Subcutaneous adipose tissue (tissue), 4 donors: ENCODE data around the gene MAT2A. TPM values are rescaled to one million over a fixed set of nuclear protein-coding genes. Genes with fewer than 3 reads are reported as not detected.

Experiments
- total RNA-seq, 4 donors: library from RNA; depleted of rRNA; stranded (reverse); fragments of >200 nt; gene quantifications; one replicate each; pipeline ENCODE4 v1.1.0, GENCODE V29; 2016
- TF ChIP-seq, protein P1 (sequence below): fragments of 450-650 bp; IDR thresholded peaks from one replicate; pipeline ENCODE4 v1.5.1; 2016; ENCODE audit warnings: low read depth, mild to moderate bottlenecking, control low read depth, antibody characterized with exemption, moderate library complexity

Gene MAT2A
- total RNA-seq, 4 donors from 2014 or later = 181 to 259 (median 219) TPM

DNA sequence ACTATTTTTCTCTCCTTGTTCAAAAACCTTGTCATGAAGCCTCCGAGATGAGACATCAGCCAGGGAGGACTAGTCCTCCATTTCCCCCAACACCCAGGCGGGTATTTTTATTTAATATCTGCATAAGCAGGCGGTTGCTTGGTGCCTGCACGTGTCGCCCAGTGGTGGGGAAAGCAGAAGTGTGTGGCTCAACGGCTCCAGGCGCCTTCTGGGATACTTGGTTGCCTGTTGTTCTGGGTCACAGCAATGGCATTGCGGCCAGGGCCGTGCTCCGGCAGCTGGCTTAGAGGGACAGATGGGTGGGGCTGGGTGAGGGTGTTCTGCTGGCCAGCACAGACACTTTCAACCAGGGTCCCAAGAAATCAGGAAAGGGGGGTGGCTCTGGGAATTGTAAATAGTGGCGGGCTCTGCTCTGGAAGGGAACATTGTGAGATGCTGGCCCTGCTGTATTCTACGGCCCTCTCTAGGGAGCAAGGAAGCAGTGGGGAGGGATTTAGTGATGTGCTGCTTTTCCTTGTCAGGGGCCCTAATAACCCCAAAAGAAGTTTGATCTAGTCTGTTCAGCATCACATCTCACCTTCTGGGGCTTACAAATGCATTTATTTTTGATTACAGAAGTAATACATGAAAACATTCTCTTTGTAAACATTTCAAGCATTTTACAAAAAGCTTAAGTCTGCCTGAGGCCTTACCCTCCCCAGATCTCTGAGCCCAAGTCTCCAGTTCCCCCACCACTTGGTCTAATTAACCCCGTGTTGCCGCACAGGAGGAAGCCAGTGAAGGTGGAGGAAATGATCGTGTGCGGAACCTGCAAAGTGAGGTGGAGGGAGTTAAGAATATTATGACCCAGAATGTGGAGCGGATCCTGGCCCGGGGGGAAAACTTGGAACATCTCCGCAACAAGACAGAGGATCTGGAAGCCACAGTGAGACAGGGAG is 39.5 kb downstream of the MAT2A start:
- TF ChIP-seq, protein P1, sequence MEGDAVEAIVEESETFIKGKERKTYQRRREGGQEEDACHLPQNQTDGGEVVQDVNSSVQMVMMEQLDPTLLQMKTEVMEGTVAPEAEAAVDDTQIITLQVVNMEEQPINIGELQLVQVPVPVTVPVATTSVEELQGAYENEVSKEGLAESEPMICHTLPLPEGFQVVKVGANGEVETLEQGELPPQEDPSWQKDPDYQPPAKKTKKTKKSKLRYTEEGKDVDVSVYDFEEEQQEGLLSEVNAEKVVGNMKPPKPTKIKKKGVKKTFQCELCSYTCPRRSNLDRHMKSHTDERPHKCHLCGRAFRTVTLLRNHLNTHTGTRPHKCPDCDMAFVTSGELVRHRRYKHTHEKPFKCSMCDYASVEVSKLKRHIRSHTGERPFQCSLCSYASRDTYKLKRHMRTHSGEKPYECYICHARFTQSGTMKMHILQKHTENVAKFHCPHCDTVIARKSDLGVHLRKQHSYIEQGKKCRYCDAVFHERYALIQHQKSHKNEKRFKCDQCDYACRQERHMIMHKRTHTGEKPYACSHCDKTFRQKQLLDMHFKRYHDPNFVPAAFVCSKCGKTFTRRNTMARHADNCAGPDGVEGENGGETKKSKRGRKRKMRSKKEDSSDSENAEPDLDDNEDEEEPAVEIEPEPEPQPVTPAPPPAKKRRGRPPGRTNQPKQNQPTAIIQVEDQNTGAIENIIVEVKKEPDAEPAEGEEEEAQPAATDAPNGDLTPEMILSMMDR = no peak

DNA sequence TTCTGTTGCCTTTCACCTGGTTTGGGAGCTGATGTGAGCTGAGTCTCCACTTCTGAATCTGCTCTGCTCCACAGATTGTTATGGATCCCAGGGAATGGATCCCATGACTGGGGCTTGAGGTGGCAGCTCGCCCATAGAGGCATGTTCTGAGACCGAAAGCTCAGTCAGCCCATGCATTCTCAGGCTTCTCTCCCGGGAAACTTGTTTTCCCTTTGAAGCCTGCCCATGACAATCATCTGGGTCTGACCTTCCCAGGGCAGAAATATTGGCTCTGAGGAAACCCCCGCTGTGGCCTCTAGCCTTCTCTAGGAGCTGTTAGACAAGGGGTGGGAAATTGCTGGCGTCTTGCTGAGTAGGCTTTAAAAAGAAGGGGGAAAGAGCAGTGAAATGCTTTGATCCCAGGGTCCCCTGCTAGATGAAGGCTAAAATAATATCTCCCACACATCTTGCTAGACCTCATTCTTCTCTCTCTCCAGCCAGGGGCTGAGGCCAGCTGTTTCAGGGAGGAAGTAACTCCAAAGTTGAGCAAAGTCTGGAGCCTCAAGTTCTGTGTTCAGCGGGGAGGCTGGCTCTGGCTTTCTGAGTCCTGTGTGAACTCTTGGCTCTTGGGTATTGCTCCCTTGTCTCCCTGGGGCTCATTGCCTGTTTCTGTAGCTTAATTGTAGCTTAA is 40.4 kb downstream of the MAT2A start:
- TF ChIP-seq, protein P1 = no peak

- TF ChIP-seq, protein P1 = no peak
These were observed 41.2 kb downstream of the MAT2A start for GRCh38 chr2:85580206-85580605.

DNA sequence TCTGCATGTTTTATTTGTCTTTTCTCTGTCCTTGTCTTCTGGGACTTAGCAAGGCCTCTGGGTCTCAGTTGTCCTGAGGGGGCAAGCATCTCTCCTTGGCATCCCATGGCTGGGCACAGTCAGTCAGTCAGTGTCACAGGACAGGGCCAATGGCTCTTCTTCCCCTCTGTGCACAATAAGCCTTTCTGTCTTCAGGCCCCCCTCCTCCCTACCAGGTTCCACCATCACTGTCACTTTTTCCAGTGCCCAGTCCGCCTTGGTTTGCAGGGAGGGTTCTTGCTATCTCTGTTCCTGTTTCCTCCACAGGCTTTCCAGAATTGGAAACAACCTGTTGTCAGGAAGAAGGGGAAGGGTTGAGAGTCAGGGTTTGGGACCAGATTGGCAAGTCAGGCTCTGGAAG is 43.5 kb downstream of the MAT2A start:
- TF ChIP-seq, protein P1 = no peak

- TF ChIP-seq, protein P1 = no peak
These were observed 44.8 kb downstream of the MAT2A start for GRCh38 chr2:85583667-85584353.

DNA sequence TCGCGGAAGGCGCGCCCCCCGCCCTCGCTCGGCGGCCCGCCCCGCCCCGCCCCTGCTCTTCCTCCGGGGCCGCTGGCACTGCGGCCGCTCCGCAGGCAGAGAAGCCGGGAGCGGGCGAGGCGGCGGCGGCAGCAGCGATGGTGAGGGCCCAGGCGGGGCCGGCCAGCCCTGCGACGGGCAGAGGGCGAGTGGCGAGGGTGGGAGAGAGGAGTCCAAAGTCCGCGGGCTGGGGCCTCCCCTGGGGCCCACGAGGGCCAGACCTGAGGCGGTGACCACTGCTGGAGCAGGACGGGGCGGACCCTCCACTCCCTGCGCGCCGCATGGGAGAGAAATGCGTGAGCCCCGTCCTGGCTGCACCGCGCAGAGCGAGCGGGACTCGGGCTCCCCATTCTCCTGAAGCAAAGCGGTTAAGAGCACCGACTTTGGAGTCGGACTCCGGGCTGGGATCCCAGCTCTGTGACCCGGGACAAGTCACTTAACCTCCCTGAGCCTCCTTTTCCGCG is 45.4 kb downstream of the MAT2A start, which contains the start of gene VAMP5:
TSS of gene VAMP5 (plus strand) at position 78 of the 503 bp plus-strand sequence. CDS start at position 138, 60 bp downstream.
- TF ChIP-seq, protein P1 = no peak
